HK-2 (cell line): ENCODE data around the gene RNF212.
A peak's percentile ranks its signal among the peaks of the same experiment; 100 is the strongest.

ENCODE experiments used
- DNase-seq: peaks from one replicate; pipeline ENCODE4 v3.0.0-alpha.2; 2018; ENCODE audit not compliant: unreplicated experiment

Gene RNF212

GRCh38 chr4:1048773-1049590, 64.4 kb downstream of the RNF212 start:
- no peak for DNase-seq

GRCh38 chr4:1047976-1048772, 65.2 kb downstream of the RNF212 start:
- DNase-seq: no peak

GRCh38 chr4:1047106-1047975, 66.0 kb downstream of the RNF212 start:
- DNase-seq: no peak

- peak; percentile 93 for DNase-seq
Observed at GRCh38 chr4:1046581-1047011, 66.8 kb downstream of the RNF212 start.

GRCh38 chr4:1045595-1046201, 67.7 kb downstream of the RNF212 start:
- DNase-seq: no peak

- DNase-seq: no peak
Observed at GRCh38 chr4:1045193-1045594, 68.2 kb downstream of the RNF212 start.

GRCh38 chr4:1044469-1045192, 68.7 kb downstream of the RNF212 start:
- DNase-seq: no peak

- DNase-seq: peak; percentile 99
Observed at GRCh38 chr4:1043651-1044468, 69.5 kb downstream of the RNF212 start.

GRCh38 chr4:1043162-1043561, 70.2 kb downstream of the RNF212 start:
- DNase-seq: no peak

GRCh38 chr4:1042352-1043055, 70.9 kb downstream of the RNF212 start:
- no peak for DNase-seq

GRCh38 chr4:1041936-1042330, 71.4 kb downstream of the RNF212 start:
- DNase-seq: no peak

- DNase-seq: peak; percentile 76
Observed at GRCh38 chr4:1041147-1041935, 72.0 kb downstream of the RNF212 start.

GRCh38 chr4:1040344-1041146, 72.8 kb downstream of the RNF212 start:
- no peak for DNase-seq

- DNase-seq: peak; percentile 59
Observed at GRCh38 chr4:1039493-1040343, 73.6 kb downstream of the RNF212 start.

GRCh38 chr4:1038948-1039492, 74.3 kb downstream of the RNF212 start:
- DNase-seq: no peak
